Measurements from ENCODE around the gene SLC22A23. TPM values are rescaled to one million over a fixed set of nuclear protein-coding genes. Genes with fewer than 3 reads are reported as not detected.

SLC22A23 gene
- total RNA-seq, 1 donor from 2014 or later, result 19.4 TPM

- no peak for TF ChIP-seq CTCF (IDR thresholded peaks at IDR 0.05; ENCODE audit: unreplicated experiment)
- Mint-ChIP-seq H3K27me3 (peaks cover 62% of the 10 kb centered on the region), H3K4me1 (ENCODE audit: low read depth) (peaks cover 4% of the 10 kb centered on the region), H3K27ac (no peak overlapping the region), H3K36me3 (ENCODE audit: insufficient read depth) (no peaks in the 10 kb centered on the region), H3K4me3 (ENCODE audit: low read depth) (no peak overlapping the region), H3K9me3 (ENCODE audit: low read depth) (no peaks in the 10 kb centered on the region)
- DNase-seq (ENCODE audit: low spot score, unreplicated experiment), result no peak
Measured at GRCh38 chr6:3334555-3334954, 122.3 kb downstream of the SLC22A23 start.

DNA sequence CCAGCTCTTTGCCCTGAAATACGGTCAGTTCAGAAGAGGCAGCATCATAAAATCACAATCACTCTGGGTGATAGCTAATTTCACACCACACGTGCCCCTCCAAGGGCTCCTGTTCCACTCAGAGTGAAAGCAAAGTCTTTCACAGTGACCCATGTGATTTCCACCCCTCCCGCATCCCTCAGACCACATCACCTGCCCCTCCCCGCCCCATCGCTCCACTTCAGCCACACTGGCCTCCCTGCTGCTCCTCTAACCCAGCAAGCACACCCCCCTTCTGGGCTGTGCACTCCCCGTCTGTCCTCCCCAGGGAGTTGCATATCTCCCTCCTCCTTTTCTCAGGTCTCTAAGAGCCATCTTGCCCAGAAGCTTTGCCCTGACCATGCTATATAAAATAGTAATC, 123.6 kb downstream of the SLC22A23 start:
- Mint-ChIP-seq H3K9me3 (ENCODE audit: low read depth) (no peaks in the 10 kb centered on the region), H3K4me1 (ENCODE audit: low read depth) (peaks cover 4% of the 10 kb centered on the region), H3K27ac (no peak overlapping the region), H3K27me3 (peaks cover 54% of the 10 kb centered on the region), H3K36me3 (ENCODE audit: insufficient read depth) (no peaks in the 10 kb centered on the region), H3K4me3 (ENCODE audit: low read depth) (no peak overlapping the region)
- no peak for TF ChIP-seq CTCF (IDR thresholded peaks at IDR 0.05; ENCODE audit: unreplicated experiment)
- no peak for DNase-seq (ENCODE audit: low spot score, unreplicated experiment)

DNA sequence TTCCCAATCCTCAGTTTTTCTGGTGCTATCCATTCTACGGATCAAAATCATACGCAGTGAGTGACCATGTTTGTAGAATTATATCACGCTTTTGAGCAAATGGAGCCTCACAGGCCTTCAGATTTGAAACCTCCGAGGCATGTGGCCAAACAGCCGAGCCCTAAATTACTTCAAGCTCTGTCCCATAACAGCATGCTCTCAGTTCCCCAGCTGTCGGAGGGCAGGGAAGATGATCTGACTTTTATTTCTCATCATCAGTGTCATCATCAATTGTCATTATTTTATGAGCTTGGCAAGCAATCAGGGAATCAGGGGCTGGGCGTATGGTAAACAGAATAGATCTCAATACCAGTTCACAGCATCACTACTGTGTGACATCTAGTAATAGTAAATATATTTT, 124.9 kb downstream of the SLC22A23 start:
- H3K4me3 Mint-ChIP-seq (ENCODE audit: low read depth), result no peak overlapping the region
- H3K9me3 Mint-ChIP-seq (ENCODE audit: low read depth), result no peaks in the 10 kb centered on the region
- H3K4me1 Mint-ChIP-seq (ENCODE audit: low read depth), result peaks cover 3% of the 10 kb centered on the region
- H3K27ac Mint-ChIP-seq, result no peak overlapping the region
- TF ChIP-seq CTCF (IDR thresholded peaks at IDR 0.05; ENCODE audit: unreplicated experiment), result no peak
- DNase-seq (ENCODE audit: low spot score, unreplicated experiment), result no peak
- peaks cover 47% of the 10 kb centered on the region for H3K27me3 Mint-ChIP-seq
- no peaks in the 10 kb centered on the region for H3K36me3 Mint-ChIP-seq (ENCODE audit: insufficient read depth)

DNA sequence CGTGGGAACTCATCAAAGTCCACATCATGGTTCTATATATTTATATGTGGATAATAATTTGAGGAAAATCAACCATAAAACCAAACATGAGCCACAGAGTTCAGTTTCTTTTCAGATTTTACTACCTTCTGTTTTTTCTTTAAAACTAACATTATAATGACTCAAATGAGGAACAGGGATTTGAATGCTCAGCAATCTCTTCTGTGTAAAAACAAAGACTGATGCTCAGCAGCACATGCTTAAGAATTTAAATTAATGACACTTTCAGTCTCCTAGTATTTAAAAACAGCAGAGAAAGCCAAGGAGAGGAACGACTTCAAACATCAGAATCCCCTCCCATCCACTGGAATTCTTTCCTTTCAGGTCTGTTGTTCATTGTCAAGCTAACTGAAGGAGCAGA, 125.4 kb downstream of the SLC22A23 start:
- H3K9me3 Mint-ChIP-seq (ENCODE audit: low read depth), result no peaks in the 10 kb centered on the region
- no peaks in the 10 kb centered on the region for H3K36me3 Mint-ChIP-seq (ENCODE audit: insufficient read depth)
- peaks cover 3% of the 10 kb centered on the region for H3K4me1 Mint-ChIP-seq (ENCODE audit: low read depth)
- no peak for DNase-seq (ENCODE audit: low spot score, unreplicated experiment)
- H3K27me3 Mint-ChIP-seq, result peaks cover 51% of the 10 kb centered on the region
- no peak for TF ChIP-seq CTCF (IDR thresholded peaks at IDR 0.05; ENCODE audit: unreplicated experiment)
- H3K27ac Mint-ChIP-seq, result no peak overlapping the region
- no peak overlapping the region for H3K4me3 Mint-ChIP-seq (ENCODE audit: low read depth)

DNA sequence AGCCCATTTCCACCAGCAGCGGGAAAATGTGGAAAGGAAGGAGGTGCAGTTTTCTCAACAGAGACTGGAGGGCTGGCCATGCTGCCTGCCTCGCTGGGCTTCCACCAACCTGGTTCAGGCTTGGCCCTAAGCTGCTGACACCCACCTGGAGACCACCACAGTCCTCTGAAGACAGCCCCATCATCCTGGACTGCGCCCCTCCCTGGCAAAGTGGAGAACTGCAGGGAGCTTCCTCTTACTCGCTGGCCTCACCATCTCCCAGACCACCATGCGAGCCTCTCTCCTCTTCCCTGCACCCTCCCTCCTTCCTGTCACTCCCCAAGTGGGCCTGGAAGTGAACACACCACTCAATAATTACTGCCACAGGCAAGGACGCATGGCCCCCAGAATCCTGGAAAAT, 126.7 kb downstream of the SLC22A23 start:
- DNase-seq (ENCODE audit: low spot score, unreplicated experiment), result no peak
- H3K4me1 Mint-ChIP-seq (ENCODE audit: low read depth), result peaks cover 3% of the 10 kb centered on the region
- no peaks in the 10 kb centered on the region for H3K9me3 Mint-ChIP-seq (ENCODE audit: low read depth)
- no peak for TF ChIP-seq CTCF (IDR thresholded peaks at IDR 0.05; ENCODE audit: unreplicated experiment)
- H3K27me3 Mint-ChIP-seq, result peaks cover 49% of the 10 kb centered on the region
- no peaks in the 10 kb centered on the region for H3K36me3 Mint-ChIP-seq (ENCODE audit: insufficient read depth)
- H3K4me3 Mint-ChIP-seq (ENCODE audit: low read depth), result no peak overlapping the region
- H3K27ac Mint-ChIP-seq, result no peak overlapping the region
